H1 (cell line): Measurements from ENCODE around the gene MMP20.

ENCODE experiments used
- EZH2 ChIP-seq: fragments of 200-600 bp; sonication (generic); IDR thresholded peaks from 2 replicates; pipeline ENCODE4 v1.7.1; 2012; ENCODE audit warnings: low read depth, mild to moderate bottlenecking, moderate library complexity, low read length, inconsistent platforms; ENCODE audit not compliant: severe bottlenecking
- HDAC6 ChIP-seq: IDR thresholded peaks from one replicate; pipeline ENCODE4 v1.7.1; 2012; ENCODE audit warnings: low read depth, mild to moderate bottlenecking, inconsistent platforms, low read length, moderate library complexity

- TF ChIP-seq EZH2 = no peak
- TF ChIP-seq HDAC6 = no peak
Observed at GRCh38 chr11:102582140-102582539, 43.0 kb downstream of the MMP20 start.
